HG03521 (cell line): ENCODE results near the gene TMEM38A.
"Not testable (repeated sequence)": the region's sequence is repeated elsewhere in the genome, so short reads cannot be mapped to it uniquely, and the experiment has no call there.

ENCODE experiments used
- ATAC-seq: cut with Tn5 transposase; IDR thresholded peaks from one replicate; pipeline ENCODE4 v1.9.1; 2021; ENCODE audit warnings: mild to moderate bottlenecking, moderate library complexity; ENCODE audit not compliant: unreplicated experiment

TMEM38A gene

GRCh38 chr19:16673231-16673630, 12.3 kb downstream of the TMEM38A start:
- no peak for ATAC-seq

DNA sequence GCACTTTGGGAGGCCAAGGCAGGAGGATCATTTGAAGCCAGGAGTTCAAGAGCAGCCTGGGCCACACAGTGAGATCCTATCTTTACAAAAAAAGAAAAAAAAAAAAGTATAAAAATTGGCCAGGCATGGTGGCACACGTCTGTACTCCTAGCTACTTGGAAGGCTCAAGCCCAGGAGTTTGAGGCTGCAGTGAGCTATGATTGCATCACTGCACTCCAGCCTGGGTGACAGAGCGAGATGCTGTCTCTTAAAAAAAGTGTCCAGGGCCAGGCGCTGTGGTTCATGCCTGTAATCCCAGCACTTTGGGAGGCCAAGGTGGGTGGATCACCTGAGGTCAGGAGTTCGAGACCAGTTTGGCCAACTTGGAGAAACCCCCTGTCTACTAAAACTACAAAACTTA, 12.9 kb downstream of the TMEM38A start:
- not testable (repeated sequence) for ATAC-seq

DNA sequence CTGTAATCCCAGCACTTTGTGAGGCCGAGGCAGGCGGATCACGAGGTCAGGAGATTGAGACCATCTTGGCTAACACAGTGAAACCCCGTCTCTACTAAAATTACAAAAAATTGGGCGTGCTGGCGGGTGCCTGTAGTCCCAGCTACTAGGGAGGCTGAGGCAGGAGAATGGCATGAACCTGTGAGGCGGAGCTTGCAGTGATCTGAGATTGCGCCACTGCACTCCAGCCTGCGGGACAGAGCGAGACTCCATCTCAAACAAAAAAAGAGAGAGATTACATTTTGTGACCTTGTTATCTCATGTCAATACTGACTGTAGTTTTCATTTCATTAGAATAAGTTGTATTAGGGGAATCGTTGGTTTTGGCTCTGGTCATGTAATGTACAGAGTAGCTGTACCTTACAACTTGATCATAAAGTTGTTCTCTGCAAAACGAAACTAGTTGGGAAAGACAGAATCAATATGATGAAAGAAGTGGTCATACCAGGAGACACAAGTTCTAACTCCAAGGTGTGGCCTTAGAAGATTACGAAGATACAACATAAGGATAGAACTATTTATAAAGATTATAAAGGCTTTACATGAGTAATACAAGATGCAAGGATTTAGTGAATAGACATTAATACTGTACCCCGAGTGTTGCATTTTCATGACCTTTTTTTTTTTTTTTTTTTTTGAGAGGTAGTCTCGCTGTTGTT, 15.3 kb downstream of the TMEM38A start:
- ATAC-seq, result no peak

GRCh38 chr19:16677055-16677454, 16.1 kb downstream of the TMEM38A start:
- ATAC-seq, result no peak

- ATAC-seq, result no peak
Measured at GRCh38 chr19:16678498-16678897, 17.6 kb downstream of the TMEM38A start.

- no peak for ATAC-seq
Measured at GRCh38 chr19:16679811-16680210, 18.9 kb downstream of the TMEM38A start.

DNA sequence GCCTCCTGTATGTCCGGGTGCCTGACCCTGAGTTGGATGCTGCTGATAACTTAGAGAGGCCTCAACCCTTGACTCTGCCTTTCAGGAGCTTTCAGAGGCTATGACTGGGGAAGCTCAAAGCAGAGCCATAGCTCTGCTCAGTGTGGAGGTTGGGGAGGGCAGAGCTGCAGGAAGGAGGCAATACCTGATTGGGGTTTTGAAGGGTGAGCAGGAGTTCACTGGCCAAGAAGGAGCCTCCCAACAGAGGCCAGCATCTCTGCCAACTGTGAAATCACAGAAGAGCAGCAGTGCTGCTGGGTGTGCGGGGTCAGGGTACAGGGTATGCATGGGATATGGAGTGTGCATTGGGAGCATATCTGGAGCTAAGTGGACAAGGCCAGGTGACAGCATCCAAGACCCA, 21.6 kb downstream of the TMEM38A start:
- no peak for ATAC-seq

DNA sequence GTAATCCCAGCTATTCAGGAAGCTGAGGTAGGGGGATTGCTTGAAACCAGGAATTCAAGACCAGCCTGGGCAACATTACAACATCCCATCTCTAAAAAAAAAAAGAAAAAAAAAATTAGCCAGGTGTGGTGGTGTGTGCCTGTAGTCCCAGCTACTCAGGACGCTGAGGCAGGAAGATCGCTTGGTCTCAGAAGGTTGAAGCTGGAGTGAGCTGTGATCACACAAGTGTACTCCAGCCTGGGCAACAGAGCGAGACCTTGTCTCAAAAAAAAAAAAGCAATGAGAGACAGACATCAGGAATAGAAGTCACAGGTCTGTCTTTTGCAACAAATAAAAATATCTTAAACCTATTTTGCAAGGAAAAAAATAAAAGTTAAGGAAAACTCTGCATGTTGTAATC, 23.3 kb downstream of the TMEM38A start:
- no peak for ATAC-seq

- no peak for ATAC-seq
Measured at GRCh38 chr19:16688084-16688483, 27.1 kb downstream of the TMEM38A start.

DNA sequence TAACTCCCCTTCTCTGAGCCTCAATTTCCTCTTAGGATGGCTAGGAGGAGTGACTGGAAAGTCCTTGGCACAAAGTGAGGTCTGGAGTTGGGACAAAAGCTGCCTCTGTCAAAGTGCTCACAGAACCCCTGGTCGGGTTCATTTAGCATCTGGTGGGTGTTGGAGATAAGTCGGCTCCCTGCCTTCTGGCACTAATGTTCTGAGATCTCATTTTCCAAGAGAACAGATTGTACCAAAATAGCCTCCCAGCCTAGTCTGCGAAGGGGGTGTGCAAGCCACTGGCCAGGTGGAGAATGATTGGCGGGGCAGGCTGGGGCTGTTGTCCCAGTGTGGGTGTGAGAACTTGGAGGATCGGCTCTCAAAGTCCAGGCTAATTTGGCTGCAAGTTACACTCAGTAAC, 38.0 kb downstream of the TMEM38A start:
- no peak for ATAC-seq

DNA sequence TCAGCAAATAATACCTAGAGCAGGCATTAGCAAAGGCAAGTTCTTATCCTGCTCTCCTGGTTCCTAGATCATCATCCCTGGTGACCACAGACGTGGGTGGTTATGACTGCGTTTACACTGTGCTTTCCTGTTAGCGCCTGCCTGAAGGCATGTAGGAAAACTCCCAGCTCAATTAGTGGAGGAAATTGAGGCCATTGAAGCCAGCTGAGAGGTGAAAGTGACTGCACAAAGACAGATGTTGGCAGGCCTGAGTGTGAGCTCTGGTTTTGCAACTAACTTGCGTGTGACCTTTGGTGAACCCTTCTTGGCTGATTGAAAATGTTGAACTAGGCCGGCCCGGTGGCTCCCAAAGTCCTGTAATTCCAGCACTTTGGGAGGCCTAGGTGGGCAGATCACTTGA, 41.2 kb downstream of the TMEM38A start:
- no peak for ATAC-seq

DNA sequence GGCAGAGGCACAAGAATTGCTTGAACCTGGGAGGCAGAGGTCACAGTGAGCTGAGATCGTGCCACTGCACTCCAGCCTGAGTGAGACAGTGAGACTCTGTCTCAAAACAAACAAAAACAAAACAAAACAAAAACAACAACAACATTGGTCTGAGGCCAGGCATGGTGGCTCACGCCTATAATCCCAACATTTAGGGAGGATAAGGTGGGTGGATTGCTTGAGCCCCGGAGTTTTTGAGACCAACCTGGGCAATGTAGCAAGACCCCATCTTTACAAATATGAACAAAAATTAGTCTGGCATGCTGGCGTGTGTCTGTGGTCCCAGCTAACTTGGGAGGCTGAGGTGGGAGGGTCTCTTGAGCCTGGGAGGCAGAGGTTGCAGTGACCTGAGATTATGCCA, 42.7 kb downstream of the TMEM38A start:
- ATAC-seq, result no peak

- not testable (repeated sequence) for ATAC-seq
Measured at GRCh38 chr19:16710870-16711269, 49.9 kb downstream of the TMEM38A start.

- ATAC-seq, result not testable (repeated sequence)
Measured at GRCh38 chr19:16712295-16712694, 51.4 kb downstream of the TMEM38A start.

GRCh38 chr19:16714702-16715287, 53.9 kb downstream of the TMEM38A start:
- no peak for ATAC-seq

- ATAC-seq, result no peak
Measured at GRCh38 chr19:16715611-16716010, 54.7 kb downstream of the TMEM38A start.

DNA sequence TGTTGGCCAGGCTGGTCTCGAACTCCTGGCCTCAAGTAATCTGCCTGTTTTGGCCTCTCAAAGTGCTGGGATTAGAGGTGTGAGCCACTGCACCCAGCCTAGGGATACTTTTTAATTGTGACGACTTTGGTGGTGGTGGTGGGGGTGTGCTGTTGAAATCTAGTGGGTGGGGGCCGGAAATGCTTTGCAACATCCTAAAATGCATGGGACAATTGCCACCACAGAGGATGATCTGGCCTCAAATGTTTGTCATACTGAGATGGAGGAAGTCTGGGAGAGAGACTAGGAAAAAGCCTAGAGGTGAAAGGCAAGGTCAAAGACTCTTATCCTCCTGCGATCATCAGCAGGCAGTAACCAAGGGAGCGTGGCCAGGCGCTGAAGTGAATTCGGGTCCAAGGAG, 60.1 kb downstream of the TMEM38A start:
- ATAC-seq, result no peak

DNA sequence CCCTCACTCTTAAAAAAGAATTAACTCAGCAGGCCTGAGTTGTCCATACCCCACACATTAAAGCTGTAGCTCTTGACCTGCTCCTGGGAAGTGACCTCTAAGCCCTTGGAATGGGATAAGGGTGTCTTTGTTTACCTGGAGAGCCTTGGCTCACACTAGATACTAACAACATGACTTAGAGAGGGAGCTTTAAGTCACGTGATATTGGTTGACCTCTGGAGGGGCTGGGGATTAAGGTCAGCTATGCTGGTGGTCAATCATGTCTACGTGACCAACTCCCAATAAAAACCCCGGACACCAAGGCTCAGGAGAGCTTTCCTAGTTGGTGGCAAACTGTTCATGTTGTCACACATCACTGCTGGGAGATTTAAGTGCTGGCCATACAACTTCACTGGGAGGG, 61.7 kb downstream of the TMEM38A start:
- no peak for ATAC-seq

- ATAC-seq, result no peak
Measured at GRCh38 chr19:16726916-16727315, 66.0 kb downstream of the TMEM38A start.

- not testable (repeated sequence) for ATAC-seq
Measured at GRCh38 chr19:16735650-16736266, 74.8 kb downstream of the TMEM38A start.

DNA sequence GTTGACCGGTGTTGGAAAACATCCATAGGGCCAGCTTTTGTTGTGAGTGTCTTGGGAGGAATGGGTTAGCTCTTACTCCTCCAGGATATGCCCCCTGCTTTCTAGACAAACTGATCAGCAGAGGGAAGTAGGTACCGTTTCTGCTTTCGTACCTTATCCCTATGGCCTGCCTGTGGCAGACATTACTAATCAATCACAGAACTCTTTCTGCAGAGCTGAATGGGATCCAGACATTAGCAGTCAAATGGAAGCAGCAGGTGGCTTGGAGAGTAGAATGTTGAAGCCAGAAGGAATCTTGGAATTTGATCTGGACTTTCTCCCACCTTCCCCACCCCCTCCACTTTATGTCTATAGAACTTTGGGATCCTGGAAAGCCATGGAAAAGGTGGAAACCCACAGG, 75.8 kb downstream of the TMEM38A start:
- ATAC-seq, result no peak

- no peak for ATAC-seq
Measured at GRCh38 chr19:16737911-16738310, 77.0 kb downstream of the TMEM38A start.
